ENCODE results near the gene GPC2. TPM values are rescaled to one million over a fixed set of nuclear protein-coding genes. Genes with fewer than 3 reads are reported as not detected.

GPC2 gene
- polyA plus RNA-seq, 2 of the 4 experiments (the other 2 are of a cell fraction) = 1.1 to 2.9 TPM

- H3K27ac ChIP-seq = peak overlapping the region in 1 of 2 experiments; percentile 96; a peak in 3 of 6 replicates
- POLR2A ChIA-PET = no interaction called here
- H3K4me1 ChIP-seq = peaks cover 39% of the 10 kb centered on the region
- H3K4me2 ChIP-seq = peak overlapping the region; percentile 100
- H3K4me3 ChIP-seq = peak overlapping the region; percentile 90; the same call in 1 of the 3 replicates
- DNase-seq (ENCODE audit: low read depth in 1 of 2, low spot score in 1 of 2) (no peak), FAIRE-seq (no peak), ATAC-seq (no peak; a peak in 1 of 6 replicates)
- CTCF ChIA-PET = interaction anchor here (0.6 to 23.1 kb wide), 6 partner anchors 10 to 251 kb away, joined by 3 to 245 read pairs (median 4); no protein-coding TSS in a partner anchor
- no peaks in the 10 kb centered on the region for H3K9me3 ChIP-seq
- TF ChIP-seq MAFK (IDR thresholded peaks at IDR 0.05; ENCODE audit: partially characterized antibody) = no peak
- TF ChIP-seq, protein P1, sequence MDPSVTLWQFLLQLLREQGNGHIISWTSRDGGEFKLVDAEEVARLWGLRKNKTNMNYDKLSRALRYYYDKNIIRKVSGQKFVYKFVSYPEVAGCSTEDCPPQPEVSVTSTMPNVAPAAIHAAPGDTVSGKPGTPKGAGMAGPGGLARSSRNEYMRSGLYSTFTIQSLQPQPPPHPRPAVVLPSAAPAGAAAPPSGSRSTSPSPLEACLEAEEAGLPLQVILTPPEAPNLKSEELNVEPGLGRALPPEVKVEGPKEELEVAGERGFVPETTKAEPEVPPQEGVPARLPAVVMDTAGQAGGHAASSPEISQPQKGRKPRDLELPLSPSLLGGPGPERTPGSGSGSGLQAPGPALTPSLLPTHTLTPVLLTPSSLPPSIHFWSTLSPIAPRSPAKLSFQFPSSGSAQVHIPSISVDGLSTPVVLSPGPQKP (IDR thresholded peaks at IDR 0.05; ENCODE audit: low read depth, low read length) = no peak
- TF ChIP-seq CEBPB (IDR thresholded peaks at IDR 0.05) = no peak
- TF ChIP-seq BHLHE40 (IDR thresholded peaks at IDR 0.05; ENCODE audit: low read depth, low read length) = no peak
- TF ChIP-seq JUNB (IDR thresholded peaks at IDR 0.05) = no peak
- WGBS (ENCODE audit: missing lambda C conversion rate) = 94% methylated on average over 16 of the region's 16 CpGs
These were observed 20.7 kb downstream of the GPC2 start for GRCh38 chr7:100156331-100157068.

DNA sequence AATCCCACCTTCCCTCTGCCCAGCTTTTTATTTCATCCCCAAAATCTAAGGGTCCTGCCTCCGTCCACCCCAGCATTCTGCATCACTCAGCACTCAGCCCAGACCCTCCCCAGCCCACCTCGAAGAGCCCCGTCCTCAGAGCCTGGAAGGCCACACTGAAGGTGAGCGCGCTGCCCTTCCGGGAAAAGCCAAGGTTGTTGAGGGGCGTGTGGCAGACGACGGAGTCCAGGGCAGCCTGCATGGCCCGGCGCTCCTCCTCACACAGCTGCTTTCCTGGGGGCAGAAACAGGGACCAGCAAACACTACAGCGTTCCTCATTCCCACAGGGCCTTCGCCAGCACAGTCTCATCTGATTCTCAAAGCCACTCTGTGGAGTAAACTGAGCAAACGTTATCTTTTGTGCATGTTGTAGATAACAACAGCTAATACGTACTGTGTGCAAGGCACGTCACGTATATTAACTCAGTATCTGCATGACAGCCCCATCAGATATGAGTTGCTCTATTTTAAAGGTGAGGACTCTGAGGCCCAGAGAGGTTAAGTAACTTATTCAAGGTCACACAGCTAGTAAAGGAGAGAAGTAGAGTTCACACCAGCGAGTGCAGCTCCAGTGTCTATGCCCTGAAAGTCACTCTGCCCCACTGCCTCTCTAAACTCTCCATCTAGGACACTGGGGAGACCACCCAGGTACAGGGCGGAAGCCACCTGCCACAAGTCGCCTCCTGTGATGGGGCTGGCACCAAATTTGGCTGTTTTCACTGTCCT, 21.4 kb downstream of the GPC2 start:
- 89% methylated on average over 20 of the region's 20 CpGs for WGBS (ENCODE audit: missing lambda C conversion rate)
- ChIA-PET CTCF (interaction anchor here (0.8 to 23.1 kb wide), 6 partner anchors 11 to 310 kb away, joined by 3 to 245 read pairs (median 4); no protein-coding TSS in a partner anchor), POLR2A (interaction anchor here (0.5 kb wide), 1 partner anchor 8 kb away, joined by 4 read pairs; no protein-coding TSS in a partner anchor)
- no peak overlapping the region for H3K27ac ChIP-seq
- FAIRE-seq (no peak), DNase-seq (ENCODE audit: low read depth in 1 of 2, low spot score in 1 of 2) (no peak), ATAC-seq (no peak)
- no peak overlapping the region for H3K4me2 ChIP-seq
- peaks cover 39% of the 10 kb centered on the region for H3K4me1 ChIP-seq
- no peaks in the 10 kb centered on the region for H3K9me3 ChIP-seq
- TF ChIP-seq KDM1A (IDR thresholded peaks at IDR 0.05; ENCODE audit: low read depth) (peak; percentile 89; the same call in 1 of the 2 replicates), CHD4 (IDR thresholded peaks at IDR 0.05; ENCODE audit: borderline replicate concordance) (no peak), ZFP36 (IDR thresholded peaks at IDR 0.05; ENCODE audit: borderline replicate concordance, partially characterized antibody) (peak; percentile 63)
- H3K4me3 ChIP-seq = no peak overlapping the region

DNA sequence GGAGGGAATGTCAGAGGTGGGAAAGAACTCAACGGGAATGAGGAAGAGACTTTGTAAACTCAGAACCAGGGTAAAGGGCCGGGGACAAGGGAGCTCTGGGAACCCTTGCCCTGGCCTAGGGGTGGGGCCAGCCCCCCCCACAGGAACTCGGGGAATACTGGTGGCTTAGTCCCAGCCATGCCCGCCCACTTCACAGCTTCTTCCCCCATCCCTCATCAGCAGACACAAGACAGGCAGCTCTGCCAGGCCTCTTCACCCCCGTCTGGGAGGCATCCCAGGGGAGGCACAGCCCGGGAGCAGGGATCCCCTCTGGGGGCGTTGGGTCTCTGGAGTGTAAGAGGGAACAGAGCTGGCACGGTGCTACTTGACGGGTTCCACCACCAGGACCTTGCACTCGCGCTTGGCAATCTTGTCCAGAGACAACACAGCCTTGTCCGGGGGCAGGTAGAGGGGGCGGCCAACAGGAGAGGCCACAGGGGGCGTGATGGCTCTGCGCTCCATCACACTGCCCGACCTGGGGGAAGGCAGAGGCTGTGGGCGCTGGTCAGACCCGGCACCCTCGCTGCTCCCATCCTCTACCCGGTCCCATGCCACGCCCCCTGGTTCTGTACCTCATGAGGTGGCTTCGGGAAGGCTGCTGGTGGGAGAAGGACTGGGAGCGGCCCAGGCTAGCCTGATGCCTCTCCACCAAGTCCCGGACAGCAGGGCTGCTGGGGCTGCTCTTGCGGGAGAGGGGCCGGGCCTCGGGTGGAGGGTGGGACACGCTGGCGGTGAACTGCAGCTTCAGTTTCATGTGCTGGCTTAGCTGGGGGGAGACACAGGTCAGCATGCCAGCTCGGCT, 22.3 kb downstream of the GPC2 start:
- TF ChIP-seq POLR2AphosphoS2 (conservative IDR thresholded peaks at IDR 0.05; ENCODE audit: low read length) = no peak
- Histone ChIP-seq H3K9me3 (no peaks in the 10 kb centered on the region), H3K4me1 (peaks cover 45% of the 10 kb centered on the region), H3K4me2 (no peak overlapping the region), H3K4me3 (no peak overlapping the region), H3K27ac (no peak overlapping the region)
- DNase-seq (ENCODE audit: low read depth in 1 of 2, low spot score in 1 of 2) (no peak), FAIRE-seq (no peak), ATAC-seq (no peak)
- 70% methylated on average over 14 of the region's 30 CpGs for WGBS (ENCODE audit: missing lambda C conversion rate)
- POLR2A ChIA-PET = interaction anchor here (0.5 kb wide), 1 partner anchor 9 kb away, joined by 4 read pairs; no protein-coding TSS in a partner anchor
- CTCF ChIA-PET = interaction anchor here (0.8 to 23.1 kb wide), 4 partner anchors 21 to 310 kb away, joined by 3 to 245 read pairs (median 4); no protein-coding TSS in a partner anchor

- peaks cover 43% of the 10 kb centered on the region for H3K4me1 ChIP-seq
- no peaks in the 10 kb centered on the region for H3K9me3 ChIP-seq
- 76% methylated on average over 16 of the region's 16 CpGs for WGBS (ENCODE audit: missing lambda C conversion rate)
- H3K27ac ChIP-seq = no peak overlapping the region
- ATAC-seq (no peak), FAIRE-seq (no peak), DNase-seq (ENCODE audit: low read depth in 1 of 2, low spot score in 1 of 2) (no peak)
- H3K4me3 ChIP-seq = no peak overlapping the region
- H3K4me2 ChIP-seq = no peak overlapping the region
- POLR2A ChIA-PET = interaction anchor here (0.7 kb wide), 1 partner anchor 39 kb away, joined by 3 read pairs; no protein-coding TSS in a partner anchor
- CTCF ChIA-PET = interaction anchor here (23.1 kb wide), 1 partner anchor 20 kb away, joined by 245 read pairs; no protein-coding TSS in a partner anchor
- TF ChIP-seq MAFK (IDR thresholded peaks at IDR 0.05; ENCODE audit: partially characterized antibody) = no peak
- TF ChIP-seq KDM5A (IDR thresholded peaks at IDR 0.05) = no peak
- no peak for TF ChIP-seq CBX2 (IDR thresholded peaks at IDR 0.05; ENCODE audit: borderline replicate concordance, low read depth)
- TF ChIP-seq KDM1A (IDR thresholded peaks at IDR 0.05; ENCODE audit: low read depth) = no peak
- TF ChIP-seq HOXA7 (CRISPR knock-in tag; IDR thresholded peaks at IDR 0.05) = no peak
- TF ChIP-seq EP300 (IDR thresholded peaks at IDR 0.05) = no peak
- no peak for TF ChIP-seq ESRRA (IDR thresholded peaks at IDR 0.05; ENCODE audit: borderline replicate concordance, low read length)
These were observed 23.3 kb downstream of the GPC2 start for GRCh38 chr7:100153708-100154535.
